22Rv1 (cell line): ENCODE results near the gene PGC.

Source experiments
- H3K27ac ChIP-seq: fragments of 450-650 bp; 2 replicates; pipeline ENCODE4 v1.5.1; 2017
- CTCF ChIP-seq: fragments of 450-650 bp; IDR thresholded peaks from 2 replicates; pipeline ENCODE4 v1.5.1; 2017; ENCODE audit warnings: mild to moderate bottlenecking
- ZFX ChIP-seq: fragments of 450-650 bp; IDR thresholded peaks from 2 replicates; pipeline ENCODE4 v1.6.1; 2017; ENCODE audit warnings: antibody characterized with exemption, borderline replicate concordance

PGC gene

DNA sequence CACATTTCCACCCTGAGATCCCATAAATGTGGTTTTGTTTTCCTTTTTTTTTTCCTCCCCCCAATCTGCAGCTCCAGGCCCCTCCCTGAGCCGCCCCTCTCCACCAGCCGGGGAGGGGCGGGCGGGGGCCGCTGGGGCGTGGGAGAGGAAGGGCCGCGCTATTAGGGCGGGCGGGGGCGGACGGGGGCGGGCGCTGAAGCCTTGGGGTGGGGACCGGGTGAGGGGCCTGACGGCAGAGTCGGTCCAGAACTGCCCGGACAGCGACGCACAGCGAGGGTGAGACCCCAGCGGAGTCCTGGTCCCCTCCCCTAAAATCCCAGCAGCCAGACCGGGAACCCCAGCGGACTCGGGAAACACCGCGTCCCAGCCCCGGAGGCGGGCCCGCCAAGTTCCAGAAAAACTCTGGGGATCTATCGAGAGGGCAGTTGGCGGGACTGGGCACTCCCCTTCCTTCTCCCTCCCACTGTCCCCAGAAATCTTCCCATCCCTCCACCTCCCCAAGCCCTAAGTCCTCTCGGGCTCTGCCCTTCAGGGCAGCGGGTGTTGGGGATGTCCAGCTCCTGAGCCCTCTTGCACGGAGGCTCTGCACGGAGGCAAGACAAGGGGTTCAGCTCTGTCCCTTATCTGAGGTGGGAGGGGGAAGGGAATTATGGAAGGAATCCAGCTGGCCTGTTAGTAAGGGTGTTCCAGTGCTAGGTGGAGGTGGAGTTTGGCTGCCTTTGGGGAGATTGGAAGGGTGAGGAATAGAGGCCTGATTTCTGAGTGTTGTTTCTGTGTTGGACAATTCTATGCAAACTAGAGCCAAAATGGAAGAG, 33.6 kb upstream of the PGC start, which contains the start of gene PRICKLE4:
TSS of gene PRICKLE4 (plus strand) at position 232 of the 815 bp plus-strand sequence. CDS start 2,692 bp downstream, outside the sequence.
- H3K27ac ChIP-seq, result peak within 1 kb of the TSS; percentile 64
- TF ChIP-seq ZFX (no peak), CTCF (no peak)

- peak; percentile 97 for TF ChIP-seq CTCF
- no peak for TF ChIP-seq ZFX
- peak within 1 kb of the TSS; percentile 64 for H3K27ac ChIP-seq
These were observed 32.8 kb upstream of the PGC start, which contains the start of gene FRS3 for GRCh38 chr6:41779788-41780550. Gene FRS3 (minus strand): TSS chr6:41779900. CDS start chr6:41776987, 2,913 bp downstream.

DNA sequence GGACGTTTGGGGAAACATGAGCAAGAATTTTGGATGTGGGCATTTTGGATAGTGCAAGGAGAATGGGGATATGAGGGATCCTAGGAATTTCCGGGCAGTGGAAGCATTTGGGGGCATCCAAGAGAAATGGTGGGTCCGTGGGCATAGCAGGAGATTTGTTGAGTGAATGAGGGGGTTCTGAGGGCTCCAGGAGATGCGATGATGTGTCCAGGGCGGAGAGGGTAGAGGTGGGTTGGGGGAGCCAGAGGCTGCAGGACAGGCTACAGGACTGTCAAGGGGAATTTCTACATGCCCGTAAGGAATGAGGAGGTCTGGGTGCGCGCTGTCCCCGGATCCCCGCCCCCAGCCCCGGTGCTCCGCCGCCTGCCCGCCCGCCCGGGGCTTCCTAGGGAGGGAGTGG, 32.1 kb upstream of the PGC start:
- TF ChIP-seq CTCF (no peak), ZFX (no peak)
- H3K27ac ChIP-seq, result peak overlapping the region; percentile 64

GRCh38 chr6:41778895-41779294, 31.7 kb upstream of the PGC start:
- 0 out of 2 replicates have a peak overlapping the region, but pooled peaks have one; percentile 64 for H3K27ac ChIP-seq
- no peak for TF ChIP-seq ZFX
- TF ChIP-seq CTCF, result no peak

DNA sequence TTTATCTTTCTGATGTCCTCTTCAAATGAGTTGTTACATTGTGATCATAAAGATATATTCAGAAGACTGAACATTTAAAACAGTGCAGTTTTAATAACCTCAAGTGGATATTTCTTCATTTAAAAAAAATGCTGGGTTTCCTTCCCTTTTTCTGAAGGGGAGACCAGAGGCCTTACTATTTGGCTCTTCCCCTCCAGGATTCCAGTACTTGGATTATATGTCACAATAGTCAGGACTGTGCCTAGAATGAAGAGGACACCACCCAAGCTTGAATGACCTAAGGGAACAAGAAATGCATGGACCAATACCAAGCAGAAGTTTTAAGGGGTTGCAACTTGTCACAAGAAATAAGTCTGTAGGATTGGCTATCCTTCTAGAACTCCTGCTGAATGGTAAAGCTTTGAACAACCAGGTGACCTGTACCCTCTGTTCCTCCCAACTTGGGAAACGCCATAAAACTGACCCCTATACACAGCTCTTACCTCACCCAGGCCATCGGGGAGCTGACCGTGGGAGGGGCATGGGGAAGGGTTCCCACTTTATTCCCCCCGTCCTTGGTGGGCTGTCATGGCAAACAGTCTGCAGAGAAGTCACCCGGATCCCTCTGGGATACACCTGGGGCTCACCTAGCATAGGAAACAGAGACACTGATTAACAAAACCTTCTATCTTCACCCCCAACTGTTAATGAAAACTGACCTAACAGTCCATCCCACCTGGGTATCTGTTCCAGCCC, 30.5 kb upstream of the PGC start:
- no peak for TF ChIP-seq CTCF
- TF ChIP-seq ZFX, result no peak
- no peak overlapping the region for H3K27ac ChIP-seq

- TF ChIP-seq ZFX (no peak), CTCF (no peak)
- no peak overlapping the region for H3K27ac ChIP-seq
These were observed 28.2 kb upstream of the PGC start for GRCh38 chr6:41775293-41775882.
